GM12878 (cell line): ENCODE results near the gene PRKAB2.

Experiments
- CREB1 ChIP-seq: IDR thresholded peaks from 2 replicates; pipeline ENCODE4 v1.6.1; 2012; ENCODE audit warnings: low read depth, mild to moderate bottlenecking, inconsistent platforms
- CTCF ChIP-seq, 3 experiments: IDR thresholded peaks in 2 of 3; conservative IDR thresholded peaks in 1 of 3; 2 replicates each; pipeline ENCODE4 v1.5.1; 2011; ENCODE audit warnings: low read depth in 3 of 3, low read length in 3 of 3, mild to moderate bottlenecking in 3 of 3, control low read depth in 2 of 3, moderate library complexity in 2 of 3, inconsistent platforms in 1 of 3, mixed read lengths in 1 of 3; ENCODE audit not compliant: control insufficient read depth in 2 of 3, insufficient read depth in 1 of 3; ENCODE audit errors: extremely low read depth in 1 of 3
- ESRRA ChIP-seq: IDR thresholded peaks from 2 replicates; pipeline ENCODE4 v1.6.1; 2012; ENCODE audit warnings: mild to moderate bottlenecking, low read length, improper control_type of control experiment
- FOXK2 ChIP-seq: fragments of 450-650 bp; IDR thresholded peaks from 2 replicates; pipeline ENCODE4 v1.6.1; 2017; ENCODE audit warnings: mild to moderate bottlenecking, moderate library complexity
- POLR2AphosphoS5 ChIP-seq: IDR thresholded peaks from 2 replicates; pipeline ENCODE4 v1.6.1; 2011; ENCODE audit warnings: mild to moderate bottlenecking, low read length, inconsistent platforms
- REST ChIP-seq: IDR thresholded peaks from 2 replicates; pipeline ENCODE4 v1.6.1; 2012; ENCODE audit warnings: mild to moderate bottlenecking, low read depth, low read length
- SREBF1 ChIP-seq: IDR thresholded peaks from 2 replicates; pipeline ENCODE4 v1.6.1; 2012; ENCODE audit warnings: mild to moderate bottlenecking, low read length
- TAF1 ChIP-seq: IDR thresholded peaks from 2 replicates; pipeline ENCODE4 v1.6.1; 2011; ENCODE audit warnings: mild to moderate bottlenecking, low read depth, low read length, borderline replicate concordance
- YBX1 ChIP-seq: fragments of 450-650 bp; IDR thresholded peaks from 2 replicates; pipeline ENCODE4 v1.6.1; 2016; ENCODE audit warnings: antibody characterized with exemption
- ZNF622 ChIP-seq: fragments of 450-650 bp; IDR thresholded peaks from 2 replicates; pipeline ENCODE4 v1.6.1; 2017; ENCODE audit warnings: mild to moderate bottlenecking, inconsistent platforms

- TF ChIP-seq CREB1 (no peak), YBX1 (no peak), FOXK2 (no peak), CTCF (IDR thresholded peaks at IDR 0.05 in 2 of 3, conservative IDR thresholded peaks at IDR 0.05 in 1 of 3; ENCODE audit: control insufficient read depth in 2 of 3, extremely low read depth in 1 of 3, insufficient read depth in 1 of 3, low read depth in 3 of 3, low read length in 3 of 3) (no peak), TAF1 (no peak), ZNF622 (no peak), REST (no peak), ESRRA (no peak), POLR2AphosphoS5 (no peak), SREBF1 (no peak)
These were observed 56.8 kb downstream of the PRKAB2 start for GRCh38 chr1:147115496-147115895.
